Measurements from ENCODE around the gene PTPN11. TPM values are rescaled to one million over a fixed set of nuclear protein-coding genes. Genes with fewer than 3 reads are reported as not detected.

Gene PTPN11
- total and polyA plus RNA-seq, 2 donors (not counting 1 experiment from before 2014, with no cell fraction given) = 126 to 129 TPM

GRCh38 chr12:112418273-112418607, 507 bp upstream of the PTPN11 start:
- H3K79me2 ChIP-seq (ENCODE audit: control insufficient read depth, insufficient read depth, low read length) = peaks cover 40% of the 10 kb centered on the region

DNA sequence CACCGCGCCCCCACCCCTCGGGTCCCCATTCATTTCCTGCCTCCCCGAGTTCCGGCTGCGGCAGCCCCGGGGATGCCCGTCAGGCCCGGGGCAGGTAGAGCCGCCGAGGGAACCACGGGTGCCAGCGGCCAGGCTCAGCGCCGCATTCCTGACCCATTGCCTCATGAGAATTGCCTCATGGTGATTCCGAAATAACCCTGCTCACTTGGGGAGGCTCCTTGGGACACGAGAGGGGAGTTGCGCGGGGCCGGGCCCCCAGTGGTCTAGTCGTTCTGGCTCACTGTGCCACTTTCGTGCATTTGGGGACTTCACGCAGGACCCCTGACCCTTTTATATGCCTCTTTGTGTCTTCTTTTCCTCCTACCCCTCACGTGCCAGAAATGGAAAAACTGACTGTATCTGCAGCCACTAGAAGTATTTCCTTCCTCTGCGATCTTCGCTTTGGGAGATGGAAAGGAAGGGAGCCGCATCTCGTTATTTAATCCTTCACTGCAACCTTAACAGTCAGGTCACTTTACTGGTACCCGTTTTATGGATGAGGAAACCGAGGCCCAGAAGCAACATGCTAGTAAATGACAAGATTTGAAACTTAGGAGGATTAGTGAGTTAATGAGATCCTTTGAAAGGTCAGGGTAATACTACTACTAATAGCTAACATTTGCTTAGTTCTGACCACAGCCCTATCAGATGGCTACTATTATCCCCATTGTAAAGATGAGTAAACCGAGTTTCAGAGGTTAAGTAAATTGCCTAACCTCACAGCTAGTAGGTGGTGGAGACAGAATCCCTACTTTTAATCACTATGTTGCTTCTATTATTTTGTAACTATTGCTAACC, 768 bp downstream of the PTPN11 start:
- DNase-seq (ENCODE audit: low read depth in 2 of 2) = peak; percentile 78 to 83
- H3K9ac ChIP-seq (ENCODE audit: insufficient read depth, low read length) = peak overlapping the region; percentile 99
- peaks cover 4% of the 10 kb centered on the region for H3K4me1 ChIP-seq (ENCODE audit: control insufficient read depth, extremely low read depth, insufficient read depth, low read length)
- H4K20me1 ChIP-seq (ENCODE audit: control insufficient read depth, extremely low read depth, insufficient read depth, low read length) = no peaks in the 10 kb centered on the region
- TF ChIP-seq EZH2 (IDR thresholded peaks at IDR 0.05; ENCODE audit: low read length, missing control alignments) (no peak), CTCF (conservative IDR thresholded peaks at IDR 0.05 in 1 of 2, IDR thresholded peaks at IDR 0.05 in 1 of 2; ENCODE audit: low read depth in 1 of 2, low read length in 2 of 2) (no peak)
- peak overlapping the region; percentile 39 for H2AFZ ChIP-seq (ENCODE audit: low read length)
- H3K79me2 ChIP-seq (ENCODE audit: control insufficient read depth, insufficient read depth, low read length) = peaks cover 53% of the 10 kb centered on the region
- H3K27ac ChIP-seq (ENCODE audit: insufficient read depth, low read length) = peak overlapping the region; percentile 92
- no peaks in the 10 kb centered on the region for H3K36me3 ChIP-seq (ENCODE audit: control insufficient read depth, insufficient read depth, low read length)
- peak overlapping the region; percentile 87 for H3K4me2 ChIP-seq (ENCODE audit: extremely low read depth, insufficient read depth, low read length)
- peak overlapping the region; percentile 78 to 93 (median 87) for H3K4me3 ChIP-seq (replicated peaks in 1 of 4; ENCODE audit: control extremely low read depth in 1 of 4, insufficient read depth in 1 of 4, low read depth in 3 of 4, low read length in 4 of 4)
- H3K27me3 ChIP-seq (ENCODE audit: control insufficient read depth, insufficient read depth, low read length) = no peaks in the 10 kb centered on the region
- H3K9me3 ChIP-seq (ENCODE audit: control insufficient read depth, insufficient read depth, low read depth, low read length) = no peaks in the 10 kb centered on the region

More at GRCh38 chr12:112418273-112418607, 507 bp upstream of the PTPN11 start:
- H3K9ac ChIP-seq (ENCODE audit: insufficient read depth, low read length) = peak overlapping the region; percentile 99
- no peaks in the 10 kb centered on the region for H4K20me1 ChIP-seq (ENCODE audit: control insufficient read depth, extremely low read depth, insufficient read depth, low read length)
- peaks cover 4% of the 10 kb centered on the region for H3K4me1 ChIP-seq (ENCODE audit: control insufficient read depth, extremely low read depth, insufficient read depth, low read length)
- no peaks in the 10 kb centered on the region for H3K27me3 ChIP-seq (ENCODE audit: control insufficient read depth, insufficient read depth, low read length)
- H3K4me3 ChIP-seq (replicated peaks in 1 of 4; ENCODE audit: control extremely low read depth in 1 of 4, insufficient read depth in 1 of 4, low read depth in 3 of 4, low read length in 4 of 4) = peak overlapping the region; percentile 78 to 93 (median 86)
- H2AFZ ChIP-seq (ENCODE audit: low read length) = peak overlapping the region; percentile 81
- peak overlapping the region; percentile 92 for H3K27ac ChIP-seq (ENCODE audit: insufficient read depth, low read length)
- H3K9me3 ChIP-seq (ENCODE audit: control insufficient read depth, insufficient read depth, low read depth, low read length) = no peaks in the 10 kb centered on the region
- peak overlapping the region; percentile 67 for H3K4me2 ChIP-seq (ENCODE audit: extremely low read depth, insufficient read depth, low read length)
- H3K36me3 ChIP-seq (ENCODE audit: control insufficient read depth, insufficient read depth, low read length) = no peaks in the 10 kb centered on the region
- no peak for TF ChIP-seq EZH2 (IDR thresholded peaks at IDR 0.05; ENCODE audit: low read length, missing control alignments)
- DNase-seq (ENCODE audit: low read depth in 2 of 2) = no peak

- DNase-seq (ENCODE audit: low read depth in 2 of 2) = no peak
- Histone ChIP-seq H3K4me2 (ENCODE audit: extremely low read depth, insufficient read depth, low read length) (no peak overlapping the region), H3K9ac (ENCODE audit: insufficient read depth, low read length) (no peak overlapping the region), H3K27ac (ENCODE audit: insufficient read depth, low read length) (no peak overlapping the region), H3K79me2 (ENCODE audit: control insufficient read depth, insufficient read depth, low read length) (peaks cover 63% of the 10 kb centered on the region), H2AFZ (ENCODE audit: low read length) (no peak overlapping the region), H3K36me3 (ENCODE audit: control insufficient read depth, insufficient read depth, low read length) (no peaks in the 10 kb centered on the region), H3K4me1 (ENCODE audit: control insufficient read depth, extremely low read depth, insufficient read depth, low read length) (peaks cover 4% of the 10 kb centered on the region), H3K9me3 (ENCODE audit: control insufficient read depth, insufficient read depth, low read depth, low read length) (no peaks in the 10 kb centered on the region), H3K4me3 (replicated peaks in 1 of 4; ENCODE audit: control extremely low read depth in 1 of 4, insufficient read depth in 1 of 4, low read depth in 3 of 4, low read length in 4 of 4) (no peak overlapping the region), H3K27me3 (ENCODE audit: control insufficient read depth, insufficient read depth, low read length) (no peaks in the 10 kb centered on the region), H4K20me1 (ENCODE audit: control insufficient read depth, extremely low read depth, insufficient read depth, low read length) (no peaks in the 10 kb centered on the region)
- TF ChIP-seq CTCF (conservative IDR thresholded peaks at IDR 0.05 in 1 of 2, IDR thresholded peaks at IDR 0.05 in 1 of 2; ENCODE audit: low read depth in 1 of 2, low read length in 2 of 2) (no peak), EZH2 (IDR thresholded peaks at IDR 0.05; ENCODE audit: low read length, missing control alignments) (no peak)
Observed at GRCh38 chr12:112420740-112421139, 2.0 kb downstream of the PTPN11 start.

Measured in fibroblast of lung (primary cell).